ENCODE measurements around the gene HAND2. TPM values are rescaled to one million over a fixed set of nuclear protein-coding genes. Genes with fewer than 3 reads are reported as not detected.

HAND2 gene
- total RNA-seq, 2 donors from 2014 or later: 7.3 to 11.4 TPM

GRCh38 chr4:173486714-173487392, 43.2 kb downstream of the HAND2 start:
- DNase-seq: no peak
- ATAC-seq: peak; percentile 45
- intact Hi-C loops (cut with DNase I): no loop called here

GRCh38 chr4:173485164-173485563, 44.9 kb downstream of the HAND2 start:
- 77 to 89% methylated on average over 1 of the region's 1 CpG for WGBS, 2 donors
- intact Hi-C loops (cut with DNase I): no loop called here
- H3K36me3 ChIP-seq (replicated peaks in 1 of 2; ENCODE audit: insufficient read depth in 1 of 2, low read depth in 2 of 2): no peaks in the 10 kb centered on the region

More at GRCh38 chr4:173486714-173487392, 43.2 kb downstream of the HAND2 start:
- Histone ChIP-seq H3K4me3 (no peak overlapping the region), H3K27ac (no peak overlapping the region), H3K27me3 (no peaks in the 10 kb centered on the region), H3K36me3 (replicated peaks in 1 of 2; ENCODE audit: insufficient read depth in 1 of 2, low read depth in 2 of 2) (no peaks in the 10 kb centered on the region), H3K4me1 (no peaks in the 10 kb centered on the region), H3K9me3 (no peaks in the 10 kb centered on the region)
- WGBS, 2 donors: 69 to 75% methylated on average over 1 of the region's 1 CpG
- TF ChIP-seq CTCF (IDR thresholded peaks at IDR 0.05): no peak
- TF ChIP-seq POLR2A (IDR thresholded peaks at IDR 0.05): no peak

GRCh38 chr4:173482330-173482931, 47.6 kb downstream of the HAND2 start:
- WGBS, 2 donors: 100% methylated on average over 1 of the region's 1 CpG
- Histone ChIP-seq H3K36me3 (replicated peaks in 1 of 2; ENCODE audit: insufficient read depth in 1 of 2, low read depth in 2 of 2) (no peaks in the 10 kb centered on the region), H3K4me1 (no peaks in the 10 kb centered on the region), H3K27ac (no peak overlapping the region), H3K27me3 (no peaks in the 10 kb centered on the region), H3K4me3 (no peak overlapping the region), H3K9me3 (no peaks in the 10 kb centered on the region)
- TF ChIP-seq POLR2A (IDR thresholded peaks at IDR 0.05) (no peak), CTCF (IDR thresholded peaks at IDR 0.05) (no peak)
- DNase-seq (no peak), ATAC-seq (no peak)
- intact Hi-C loops (cut with DNase I): no loop called here

More at GRCh38 chr4:173485164-173485563, 44.9 kb downstream of the HAND2 start:
- H3K4me1 ChIP-seq: no peaks in the 10 kb centered on the region
- peak; percentile 62 for ATAC-seq
- H3K27me3 ChIP-seq: no peaks in the 10 kb centered on the region
- no peak overlapping the region for H3K4me3 ChIP-seq
- no peak overlapping the region for H3K27ac ChIP-seq
- DNase-seq: no peak
- TF ChIP-seq POLR2A (IDR thresholded peaks at IDR 0.05): no peak
- TF ChIP-seq CTCF (IDR thresholded peaks at IDR 0.05): no peak
- no peaks in the 10 kb centered on the region for H3K9me3 ChIP-seq

- intact Hi-C loops (cut with DNase I): no loop called here
Measured at GRCh38 chr4:173478913-173479283, 51.1 kb downstream of the HAND2 start.

More at GRCh38 chr4:173478913-173479283, 51.1 kb downstream of the HAND2 start:
- TF ChIP-seq POLR2A (IDR thresholded peaks at IDR 0.05): no peak
- TF ChIP-seq CTCF (IDR thresholded peaks at IDR 0.05): no peak
- ATAC-seq: no peak
- Histone ChIP-seq H3K36me3 (replicated peaks in 1 of 2; ENCODE audit: insufficient read depth in 1 of 2, low read depth in 2 of 2) (no peaks in the 10 kb centered on the region), H3K27me3 (no peaks in the 10 kb centered on the region), H3K4me1 (no peaks in the 10 kb centered on the region), H3K4me3 (no peak overlapping the region), H3K27ac (no peak overlapping the region), H3K9me3 (no peaks in the 10 kb centered on the region)
- no peak for DNase-seq
- 81 to 87% methylated on average over 4 of the region's 4 CpGs for WGBS, 2 donors

All from body of pancreas (tissue), 4 donors.